GM19043 (cell line): ENCODE results near the gene MAU2.
A peak's percentile ranks its signal among the peaks of the same experiment; 100 is the strongest.

ENCODE experiments used
- ATAC-seq: cut with Tn5 transposase; IDR thresholded peaks from one replicate; pipeline ENCODE4 v1.9.1; 2021; ENCODE audit warnings: low read depth; ENCODE audit not compliant: unreplicated experiment

Gene MAU2, protein sequence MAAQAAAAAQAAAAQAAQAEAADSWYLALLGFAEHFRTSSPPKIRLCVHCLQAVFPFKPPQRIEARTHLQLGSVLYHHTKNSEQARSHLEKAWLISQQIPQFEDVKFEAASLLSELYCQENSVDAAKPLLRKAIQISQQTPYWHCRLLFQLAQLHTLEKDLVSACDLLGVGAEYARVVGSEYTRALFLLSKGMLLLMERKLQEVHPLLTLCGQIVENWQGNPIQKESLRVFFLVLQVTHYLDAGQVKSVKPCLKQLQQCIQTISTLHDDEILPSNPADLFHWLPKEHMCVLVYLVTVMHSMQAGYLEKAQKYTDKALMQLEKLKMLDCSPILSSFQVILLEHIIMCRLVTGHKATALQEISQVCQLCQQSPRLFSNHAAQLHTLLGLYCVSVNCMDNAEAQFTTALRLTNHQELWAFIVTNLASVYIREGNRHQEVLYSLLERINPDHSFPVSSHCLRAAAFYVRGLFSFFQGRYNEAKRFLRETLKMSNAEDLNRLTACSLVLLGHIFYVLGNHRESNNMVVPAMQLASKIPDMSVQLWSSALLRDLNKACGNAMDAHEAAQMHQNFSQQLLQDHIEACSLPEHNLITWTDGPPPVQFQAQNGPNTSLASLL

GRCh38 chr19:19320361-19321140 is at the start of gene MAU2, which contains the start of gene SUGP1:
Gene MAU2 (plus strand): TSS chr19:19320829. CDS start chr19:19320860, 31 bp downstream.
Gene SUGP1 (minus strand): TSS chr19:19320509. CDS start chr19:19320496, 13 bp downstream.
- peak; percentile 96 for ATAC-seq

- no peak for ATAC-seq
Measured at GRCh38 chr19:19271828-19272599, 48.6 kb upstream of the MAU2 start.

GRCh38 chr19:19274146-19274545 is 46.5 kb upstream of the MAU2 start:
- ATAC-seq = no peak

DNA sequence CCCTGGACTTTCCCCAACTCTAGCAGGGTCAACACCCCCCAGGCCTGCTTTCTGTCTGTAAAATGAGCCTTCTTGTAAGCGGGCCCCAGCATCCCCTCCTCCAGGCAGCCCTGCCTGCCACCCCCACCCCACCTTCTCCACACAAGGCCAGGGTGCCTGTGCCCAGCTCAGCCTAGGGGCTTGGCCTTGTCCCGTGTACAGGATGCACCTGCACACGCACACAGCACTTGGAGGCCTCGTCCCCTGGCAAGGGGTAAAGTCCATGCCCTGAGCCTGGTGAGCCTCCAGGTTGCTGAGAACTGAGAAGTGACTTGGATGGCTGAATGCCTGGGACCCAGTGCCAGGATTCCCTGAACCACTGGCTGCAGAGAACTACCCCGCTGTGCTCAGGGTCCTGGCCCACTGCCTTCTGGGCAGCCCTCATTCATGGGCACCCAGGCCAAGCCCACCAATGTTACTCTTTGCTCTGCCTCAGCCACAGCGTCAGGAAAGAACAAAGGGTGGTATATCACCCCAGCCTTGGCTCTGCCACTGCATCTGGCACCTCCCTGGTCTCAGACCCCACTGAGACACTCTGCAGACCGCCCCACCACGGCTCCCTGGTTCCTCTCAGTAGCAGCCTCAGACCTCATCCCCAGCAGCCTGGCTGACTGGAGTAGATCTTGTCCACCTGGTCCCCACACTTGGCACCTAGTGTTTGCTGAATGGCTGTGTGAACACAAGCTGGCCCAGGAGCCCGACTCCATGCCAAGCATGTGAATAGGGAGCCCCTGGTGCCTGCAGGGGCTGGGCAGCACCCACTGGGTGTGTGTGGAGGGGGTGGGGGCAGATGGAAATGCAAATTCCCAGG is 45.7 kb upstream of the MAU2 start:
- ATAC-seq = no peak

GRCh38 chr19:19276386-19276785 is 44.2 kb upstream of the MAU2 start:
- no peak for ATAC-seq

DNA sequence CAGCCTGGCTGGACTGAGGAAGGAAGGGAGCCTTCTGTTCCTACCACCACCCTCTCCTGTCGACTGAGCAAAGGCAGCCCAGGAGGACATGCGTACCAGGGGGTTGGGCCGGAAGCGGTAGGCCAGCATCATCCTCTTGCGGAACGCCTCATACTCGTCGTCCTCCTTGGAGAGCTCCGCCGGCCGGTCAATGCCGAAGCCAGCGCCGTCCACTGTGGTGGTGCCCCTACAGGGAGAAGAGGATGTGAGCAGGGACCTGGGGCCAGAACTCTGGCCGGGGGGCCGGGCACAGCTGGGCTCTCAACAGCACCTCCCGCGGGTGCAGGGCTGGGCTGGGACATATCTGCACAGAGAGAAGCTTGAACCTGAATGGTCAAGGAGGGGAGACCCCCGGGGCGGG is 43.8 kb upstream of the MAU2 start:
- ATAC-seq = no peak

- ATAC-seq = no peak
Measured at GRCh38 chr19:19278315-19278714, 42.3 kb upstream of the MAU2 start.

- no peak for ATAC-seq
Measured at GRCh38 chr19:19279062-19279612, 41.5 kb upstream of the MAU2 start.

DNA sequence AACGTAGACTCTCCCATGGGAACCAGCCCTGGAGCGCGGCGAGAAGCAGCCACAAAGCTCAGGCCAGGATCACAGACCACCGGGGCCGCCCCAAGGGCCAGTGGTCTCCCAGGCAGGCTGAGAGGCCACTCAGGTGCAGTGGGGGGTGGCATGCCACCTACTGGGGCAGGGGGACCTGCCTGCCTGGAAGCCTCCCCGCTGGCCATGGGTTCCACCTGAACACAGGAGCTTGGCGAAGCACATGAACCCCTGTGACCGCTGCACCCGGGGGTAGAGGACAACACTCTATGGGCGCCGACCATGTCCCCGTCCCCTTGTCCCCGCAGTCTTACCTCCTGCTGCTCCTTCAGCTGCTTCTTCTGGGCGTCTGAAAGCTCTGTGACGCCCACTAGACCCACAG is 40.8 kb upstream of the MAU2 start:
- no peak for ATAC-seq

GRCh38 chr19:19280561-19280960 is 40.1 kb upstream of the MAU2 start:
- ATAC-seq = no peak

- no peak for ATAC-seq
Measured at GRCh38 chr19:19285686-19286085, 34.9 kb upstream of the MAU2 start.

DNA sequence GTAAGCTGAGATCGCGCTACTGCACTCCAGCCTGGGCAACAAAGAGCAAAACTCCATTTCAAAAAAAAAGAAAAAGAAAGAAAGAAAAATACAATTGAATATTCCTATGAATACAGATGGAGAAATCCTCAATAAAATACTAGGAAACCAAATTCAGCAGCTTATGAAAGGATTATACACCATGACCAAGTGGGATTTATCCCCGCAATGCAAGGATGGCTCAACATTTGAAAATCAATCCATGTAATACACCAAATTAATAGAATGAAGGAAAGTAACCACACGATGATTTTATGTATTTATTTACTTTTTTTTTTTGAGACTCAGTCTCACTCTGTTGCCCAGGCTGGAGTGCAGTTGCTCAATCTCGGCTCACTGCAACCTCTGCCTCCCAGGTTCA is 28.0 kb upstream of the MAU2 start:
- ATAC-seq = no peak

GRCh38 chr19:19294914-19295313 is 25.7 kb upstream of the MAU2 start:
- no peak for ATAC-seq

DNA sequence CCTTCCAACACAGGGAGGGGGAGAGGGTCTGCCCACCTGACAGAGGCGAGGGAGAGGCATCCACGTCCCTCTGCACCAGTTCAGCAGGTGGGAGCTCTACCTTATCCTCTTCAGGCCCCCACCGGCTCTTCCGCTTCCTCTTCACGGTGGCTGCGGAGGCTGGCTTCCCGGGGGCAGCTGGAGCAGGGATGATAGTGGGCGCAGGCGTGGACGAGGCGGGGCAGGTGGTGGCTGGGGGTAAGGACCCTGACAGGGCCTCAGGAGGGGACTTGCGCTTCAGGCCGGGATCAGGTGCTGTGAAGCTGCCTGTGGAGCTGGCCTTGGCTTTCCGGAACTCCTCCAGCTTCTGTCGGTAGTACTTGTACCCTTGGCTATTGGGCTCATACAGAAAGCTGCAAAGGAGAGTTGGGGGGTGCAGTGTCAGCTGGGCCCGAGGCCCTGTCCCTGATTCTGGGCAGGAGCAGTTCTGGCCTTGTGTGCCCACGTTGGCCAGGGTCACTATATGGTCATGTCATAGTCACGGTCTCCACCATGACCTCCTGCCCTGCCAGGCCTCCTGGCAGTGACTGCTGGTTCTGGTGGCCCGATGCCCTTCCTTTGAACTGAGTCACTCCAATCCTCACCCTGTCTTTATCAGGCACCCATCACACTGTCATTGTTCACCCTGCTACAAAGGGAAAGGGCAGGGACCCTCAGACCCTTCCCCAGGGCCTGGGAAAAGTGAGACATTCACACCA is 23.5 kb upstream of the MAU2 start:
- ATAC-seq = no peak

DNA sequence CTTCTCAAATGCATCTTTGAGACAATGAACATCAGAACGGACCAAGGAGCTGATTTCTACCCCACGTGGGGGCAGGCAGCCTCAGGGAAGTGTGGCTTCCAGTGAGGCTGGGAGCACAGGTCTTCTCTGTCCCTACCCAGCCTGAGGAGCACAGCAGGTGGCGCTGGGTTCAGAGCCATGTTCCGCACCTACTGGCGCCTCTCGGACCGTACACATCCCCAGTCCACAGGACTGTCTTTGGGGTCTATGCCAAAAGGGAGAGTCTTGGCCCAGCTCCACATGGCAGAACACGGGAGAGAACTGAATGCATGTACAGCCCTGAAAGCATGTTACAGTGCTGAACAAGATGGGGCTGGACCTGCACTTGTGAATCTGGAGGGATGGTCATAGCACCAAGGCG is 22.9 kb upstream of the MAU2 start:
- ATAC-seq = no peak

- ATAC-seq = no peak
Measured at GRCh38 chr19:19300613-19301012, 20.0 kb upstream of the MAU2 start.

GRCh38 chr19:19303411-19303810 is 17.2 kb upstream of the MAU2 start:
- no peak for ATAC-seq

GRCh38 chr19:19304186-19304965 is 16.3 kb upstream of the MAU2 start:
- no peak for ATAC-seq
